NCI-H2196 treated with DMSO at 0.1 percent for 48 hours (cell line): Measurements from ENCODE around the gene WSCD2.

Experiments used
- DNase-seq: peaks from one replicate; lab custom pipeline; 2025; ENCODE audit not compliant: unreplicated experiment; lab: John Stamatoyannopoulos, UW

The WSCD2 gene

DNA sequence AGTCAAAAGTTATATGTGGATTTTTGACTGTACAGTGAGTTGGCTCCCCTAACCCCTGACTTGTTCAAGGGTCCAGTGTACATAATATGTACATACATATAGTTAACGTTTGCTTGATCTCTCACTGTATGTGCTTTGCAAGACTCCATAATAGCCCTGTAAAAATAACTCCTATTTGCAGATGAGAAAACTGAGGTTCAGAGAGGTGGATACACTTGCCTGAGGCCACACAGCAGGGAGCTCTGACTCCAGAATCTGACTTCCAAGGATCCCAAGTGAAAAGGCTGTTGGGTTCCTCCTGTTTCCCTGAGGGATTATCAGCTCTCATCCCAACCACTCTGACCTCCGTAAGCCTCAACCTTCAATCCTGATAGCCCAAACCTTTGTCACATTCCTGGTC lies 168.3 kb downstream of the WSCD2 start:
- no peak for DNase-seq

DNA sequence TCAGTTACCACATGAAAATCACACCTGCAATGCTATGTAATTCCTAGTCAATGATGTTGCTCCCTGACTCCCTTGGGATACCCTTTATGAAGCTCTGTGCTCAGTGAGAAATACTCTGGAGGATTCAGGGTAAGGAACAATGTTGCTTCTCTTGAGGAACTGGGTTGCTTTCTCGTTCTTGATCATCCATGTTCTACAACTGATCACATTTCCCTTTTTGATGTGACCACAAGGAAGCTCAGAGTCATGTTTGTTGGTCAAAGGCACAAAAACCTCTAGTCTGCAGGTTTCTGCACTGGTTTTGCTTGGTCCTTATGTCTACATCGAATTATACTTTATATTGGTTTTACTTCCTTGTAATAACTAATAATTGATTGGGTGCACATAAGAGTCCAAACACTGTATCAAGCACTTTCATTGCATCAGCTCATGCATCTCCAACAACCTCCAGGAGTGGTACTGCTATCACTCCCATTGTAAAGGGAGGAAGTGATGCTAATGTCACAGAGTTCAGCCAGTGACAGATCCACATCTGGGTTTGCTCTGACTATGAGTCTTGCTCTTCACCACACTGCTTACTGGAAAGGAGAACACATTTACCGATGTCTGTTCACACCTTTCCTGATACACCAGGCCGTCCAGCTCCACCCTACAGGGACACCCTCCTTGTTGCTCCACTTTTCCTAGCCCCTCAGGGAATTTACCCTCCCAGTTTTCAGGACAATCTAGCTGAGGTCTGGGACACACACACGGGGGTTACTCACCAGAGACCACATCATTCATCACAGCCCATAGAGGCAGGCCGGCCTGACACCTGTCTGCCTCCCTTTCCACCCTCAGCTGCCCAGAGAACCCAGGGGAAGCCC lies 169.0 kb downstream of the WSCD2 start:
- no peak for DNase-seq

GRCh38 chr12:108298761-108299275 lies 169.7 kb downstream of the WSCD2 start:
- DNase-seq, result no peak

DNA sequence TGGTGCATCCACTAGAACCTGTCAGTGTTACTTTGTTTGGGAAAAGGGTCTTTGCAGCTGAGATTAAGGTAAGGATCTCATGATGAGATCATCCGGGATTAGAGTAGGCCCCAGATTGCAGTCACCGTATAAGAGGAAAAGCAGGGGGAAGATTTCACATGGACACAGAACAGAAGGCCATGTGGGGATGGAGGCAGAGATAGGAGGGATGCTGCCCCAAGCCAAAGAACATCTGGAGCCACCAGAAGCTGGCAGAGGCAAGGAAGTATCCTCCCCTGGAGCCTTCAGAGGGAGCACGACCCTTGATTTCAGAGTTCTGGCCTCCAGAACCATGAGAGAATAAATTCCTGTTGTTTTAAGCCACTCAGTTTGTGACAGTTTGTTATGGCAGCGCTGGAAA lies 170.4 kb downstream of the WSCD2 start:
- no peak for DNase-seq
